ENCODE measurements around the gene MAP3K13.

The MAP3K13 gene

GRCh38 chr3:185362850-185363661 is at the start of gene MAP3K13:
TSS of gene MAP3K13 (plus strand) at chr3:185363136. CDS start at chr3:185428582, 65,446 bp downstream.
- DNase-seq (ENCODE audit: low read depth in 2 of 2) = peak; percentile 85 to 86

GRCh38 chr3:185313693-185314246 is 49.2 kb upstream of the MAP3K13 start:
- DNase-seq (ENCODE audit: low read depth in 2 of 2) = no peak

GRCh38 chr3:185316740-185317412 is 46.1 kb upstream of the MAP3K13 start:
- DNase-seq (ENCODE audit: low read depth in 2 of 2) = no peak

- DNase-seq (ENCODE audit: low read depth in 2 of 2) = no peak
Measured at GRCh38 chr3:185317674-185318073, 45.3 kb upstream of the MAP3K13 start.

GRCh38 chr3:185318141-185318540 is 44.8 kb upstream of the MAP3K13 start:
- no peak for DNase-seq (ENCODE audit: low read depth in 2 of 2)

GRCh38 chr3:185319801-185320200 is 43.1 kb upstream of the MAP3K13 start:
- DNase-seq (ENCODE audit: low read depth in 2 of 2) = no peak

- no peak for DNase-seq (ENCODE audit: low read depth in 2 of 2)
Measured at GRCh38 chr3:185320949-185321348, 42.0 kb upstream of the MAP3K13 start.

GRCh38 chr3:185322101-185322719 is 40.7 kb upstream of the MAP3K13 start:
- DNase-seq (ENCODE audit: low read depth in 2 of 2) = no peak

- no peak for DNase-seq (ENCODE audit: low read depth in 2 of 2)
Measured at GRCh38 chr3:185325946-185326791, 36.8 kb upstream of the MAP3K13 start.

GRCh38 chr3:185327062-185327461 is 35.9 kb upstream of the MAP3K13 start:
- DNase-seq (ENCODE audit: low read depth in 2 of 2) = no peak

- DNase-seq (ENCODE audit: low read depth in 2 of 2) = no peak
Measured at GRCh38 chr3:185328324-185329004, 34.5 kb upstream of the MAP3K13 start.

GRCh38 chr3:185330238-185330637 is 32.7 kb upstream of the MAP3K13 start:
- no peak for DNase-seq (ENCODE audit: low read depth in 2 of 2)

GRCh38 chr3:185330644-185331043 is 32.3 kb upstream of the MAP3K13 start:
- DNase-seq (ENCODE audit: low read depth in 2 of 2) = no peak

GRCh38 chr3:185332026-185332735 is 30.8 kb upstream of the MAP3K13 start:
- DNase-seq (ENCODE audit: low read depth in 2 of 2) = peak; percentile 20 to 26

GRCh38 chr3:185335799-185336198 is 27.1 kb upstream of the MAP3K13 start:
- DNase-seq (ENCODE audit: low read depth in 2 of 2) = peak; percentile 11 to 29

- no peak for DNase-seq (ENCODE audit: low read depth in 2 of 2)
Measured at GRCh38 chr3:185337231-185337816, 25.6 kb upstream of the MAP3K13 start.

GRCh38 chr3:185339945-185340344 is 23.0 kb upstream of the MAP3K13 start:
- no peak for DNase-seq (ENCODE audit: low read depth in 2 of 2)

GRCh38 chr3:185340751-185341150 is 22.2 kb upstream of the MAP3K13 start:
- no peak for DNase-seq (ENCODE audit: low read depth in 2 of 2)

GRCh38 chr3:185341616-185342458 is 21.1 kb upstream of the MAP3K13 start:
- no peak for DNase-seq (ENCODE audit: low read depth in 2 of 2)
